SKM-1 treated with dmso at 0.1 percent for 144 hours (cell line): ENCODE data around the gene ITGAV.

Experiments
- DNase-seq: peaks from one replicate; lab custom pipeline; 2025; ENCODE audit not compliant: unreplicated experiment; lab: John Stamatoyannopoulos, UW

Gene ITGAV

DNA sequence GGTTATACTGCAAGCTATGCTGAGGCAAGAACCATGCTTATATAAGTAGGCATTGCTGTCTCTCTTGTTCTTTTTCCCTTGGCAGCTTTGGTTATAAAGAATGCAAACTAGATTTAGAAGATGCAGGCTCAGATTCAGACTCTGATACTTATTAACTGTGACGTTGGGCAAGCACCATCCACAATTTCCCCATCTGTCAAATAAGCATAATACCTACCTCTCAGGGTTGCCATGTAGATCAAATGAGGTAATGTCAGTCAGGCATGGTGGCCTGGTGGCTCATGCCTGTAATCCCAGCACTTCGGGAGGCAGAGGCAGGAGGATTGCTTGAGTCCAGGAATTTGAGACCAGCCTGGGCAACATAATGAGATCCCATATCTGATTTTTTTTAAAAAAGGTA is 21.7 kb downstream of the ITGAV start:
- no peak for DNase-seq

DNA sequence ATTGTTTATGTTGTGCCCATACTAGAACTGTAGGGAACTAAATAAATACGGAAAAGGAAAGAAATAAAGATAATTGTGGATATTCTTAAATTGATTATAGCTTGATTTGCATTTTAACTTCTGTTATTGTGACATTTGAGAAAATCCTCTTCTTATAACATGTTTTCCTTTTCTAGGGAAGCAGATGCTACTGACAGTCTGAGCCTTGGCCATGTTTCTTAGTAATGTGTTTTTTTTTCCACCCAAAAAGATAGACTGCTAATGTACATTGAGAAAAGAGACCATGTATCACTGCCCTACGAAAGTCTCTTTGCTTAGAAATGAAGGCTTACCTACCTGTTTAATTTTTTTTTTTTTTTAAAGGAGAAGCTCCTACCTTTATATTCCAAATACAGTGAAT is 22.2 kb downstream of the ITGAV start:
- no peak for DNase-seq

DNA sequence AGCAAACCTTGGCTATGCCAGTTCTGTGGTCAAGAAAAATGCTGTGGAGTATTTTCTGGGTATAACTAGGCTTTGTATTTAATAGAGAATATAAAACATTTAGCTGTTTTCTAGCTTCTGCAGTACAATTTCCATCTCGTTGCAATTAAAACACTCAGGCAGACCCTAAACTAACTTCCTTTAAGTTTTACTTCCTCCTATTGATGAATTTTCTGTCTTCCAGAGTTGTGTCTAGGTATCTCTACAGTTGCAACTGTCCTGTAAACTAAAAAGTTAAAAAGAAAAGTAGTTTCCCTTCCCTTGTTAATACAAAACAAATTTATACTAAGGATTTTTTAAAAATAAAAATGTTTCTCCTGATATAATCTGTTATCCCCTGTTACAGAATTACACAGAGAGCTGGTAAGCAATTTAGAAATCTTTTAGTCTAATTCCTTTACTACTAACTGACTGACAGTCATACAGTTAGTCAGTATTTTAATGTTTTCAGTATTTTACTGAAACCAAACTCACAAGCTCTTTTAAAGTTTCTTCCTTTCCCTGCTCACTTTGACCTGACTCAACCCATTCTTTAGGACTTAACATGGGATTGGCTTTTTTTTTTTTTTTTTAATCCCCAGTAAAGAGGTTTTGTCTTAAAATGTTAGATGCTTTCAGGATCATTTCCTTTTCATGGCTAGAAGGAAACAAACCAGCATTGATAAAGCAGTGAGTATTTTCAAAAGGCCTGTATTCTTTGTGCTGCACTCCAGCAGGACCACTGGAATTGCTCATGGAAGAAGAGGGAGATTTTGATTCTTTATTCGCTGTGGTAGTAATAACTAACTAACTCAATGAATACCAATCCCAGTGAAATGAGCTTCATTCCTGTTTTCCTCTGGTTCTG is 22.9 kb downstream of the ITGAV start:
- DNase-seq, result no peak

DNA sequence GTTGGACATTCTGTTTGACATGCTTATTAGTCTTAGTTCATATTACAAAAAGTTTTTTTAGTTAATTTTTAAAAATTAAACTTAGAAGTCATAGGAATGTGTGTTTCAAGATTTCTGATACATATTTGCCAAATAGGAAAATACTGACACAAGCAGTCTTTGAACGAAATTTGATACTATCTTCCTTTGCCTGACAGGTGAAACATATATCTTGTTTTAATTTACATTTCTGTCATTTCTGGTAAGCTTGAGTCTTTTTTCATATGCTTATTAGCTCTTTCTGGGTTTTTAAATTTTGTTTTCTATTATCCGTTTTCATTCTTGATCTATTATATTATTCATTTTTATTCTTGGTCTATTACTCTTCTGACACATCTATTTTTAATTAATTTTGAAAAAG is 24.5 kb downstream of the ITGAV start:
- DNase-seq, result no peak

DNA sequence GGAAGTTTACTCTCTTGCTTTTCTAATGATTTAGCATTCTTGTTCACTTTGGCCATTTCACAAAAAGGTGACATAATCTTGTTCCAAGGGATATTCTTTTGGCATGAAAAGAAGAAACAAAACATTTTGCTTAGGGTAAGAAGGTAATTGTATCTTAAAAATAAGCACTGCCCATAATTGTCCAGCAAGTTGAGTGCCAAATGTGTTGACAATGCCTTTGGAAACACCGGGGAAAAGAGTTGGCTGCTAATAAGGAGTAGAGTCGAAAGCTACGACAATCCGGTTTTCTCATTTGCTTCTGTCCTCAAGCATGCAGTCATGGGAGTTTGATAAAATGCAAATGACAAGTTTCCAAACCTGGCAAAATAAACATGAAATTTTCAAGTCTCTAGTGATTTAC is 27.3 kb downstream of the ITGAV start:
- no peak for DNase-seq

DNA sequence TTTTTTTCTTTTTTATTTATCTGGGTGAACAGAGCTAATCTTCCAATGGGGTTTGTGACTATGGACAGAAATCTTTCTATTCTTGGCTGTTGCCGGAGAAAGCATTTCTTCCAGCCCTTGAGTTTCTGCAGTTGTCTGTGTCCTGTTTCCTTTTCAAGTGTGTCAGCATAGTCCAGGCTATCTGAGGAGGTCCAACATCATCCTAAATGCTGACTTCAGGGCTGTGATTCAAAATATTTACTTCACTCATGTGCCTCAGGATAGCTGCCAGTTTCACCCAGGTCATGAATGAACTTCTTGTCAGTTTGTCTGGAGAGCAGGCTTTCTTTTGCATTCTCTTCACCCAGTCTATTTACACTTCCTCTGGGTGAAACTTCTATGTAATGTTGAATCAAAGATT is 27.9 kb downstream of the ITGAV start:
- no peak for DNase-seq

DNA sequence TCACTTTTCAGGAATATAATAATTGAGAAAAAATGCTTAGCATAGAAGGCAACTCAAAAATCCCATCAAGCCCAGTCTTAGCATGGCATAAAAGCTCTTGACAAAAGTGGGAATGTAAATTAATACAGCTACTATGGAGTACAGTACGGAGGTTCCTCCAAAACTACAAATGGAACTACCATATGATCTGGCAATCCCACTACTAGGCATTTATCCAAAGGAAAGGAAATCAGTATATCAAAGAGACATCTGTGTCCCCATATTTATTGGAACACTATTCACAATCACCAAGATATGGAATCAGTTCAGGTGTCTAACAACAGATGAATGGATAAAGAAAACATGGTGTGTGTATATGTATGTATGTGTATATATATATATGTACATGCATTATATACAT is 28.8 kb downstream of the ITGAV start:
- DNase-seq, result no peak

DNA sequence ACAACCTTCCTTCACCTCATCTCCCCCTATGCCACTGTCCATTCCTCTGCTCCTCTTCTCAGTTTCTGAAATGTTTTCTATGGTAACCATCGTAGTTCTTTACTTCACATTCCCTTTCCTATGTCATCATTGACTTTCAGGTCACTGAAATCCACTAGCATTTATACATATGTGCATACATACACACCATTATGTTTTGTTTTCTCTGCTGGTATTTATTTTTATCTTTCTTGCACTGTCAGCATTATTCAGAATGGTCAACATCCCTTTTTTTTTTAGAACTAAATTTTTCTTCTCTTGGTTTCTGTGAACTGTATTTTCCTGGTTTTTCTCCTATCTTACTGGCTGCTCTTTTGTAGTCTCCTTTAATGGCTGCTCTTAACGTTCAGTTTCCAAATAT is 33.2 kb downstream of the ITGAV start:
- no peak for DNase-seq

DNA sequence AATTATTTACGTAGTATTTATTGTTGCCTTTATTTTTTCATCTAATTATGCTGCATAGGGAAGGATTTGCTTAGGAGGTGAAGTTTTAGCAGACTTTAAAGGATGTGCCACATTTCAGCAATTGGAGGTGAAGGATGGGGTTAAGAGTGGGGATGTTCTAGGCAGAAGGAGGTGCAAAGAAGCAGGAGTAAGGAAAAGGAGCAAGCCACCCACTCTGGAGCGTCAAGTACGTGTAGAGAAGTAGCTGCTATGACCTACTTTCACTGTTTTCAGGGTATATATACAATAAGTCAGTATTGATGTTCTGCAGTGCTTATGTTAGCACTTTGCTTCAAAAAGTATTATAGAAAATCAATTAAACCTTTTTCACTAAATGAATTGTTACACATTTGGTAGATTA is 34.4 kb downstream of the ITGAV start:
- no peak for DNase-seq

DNA sequence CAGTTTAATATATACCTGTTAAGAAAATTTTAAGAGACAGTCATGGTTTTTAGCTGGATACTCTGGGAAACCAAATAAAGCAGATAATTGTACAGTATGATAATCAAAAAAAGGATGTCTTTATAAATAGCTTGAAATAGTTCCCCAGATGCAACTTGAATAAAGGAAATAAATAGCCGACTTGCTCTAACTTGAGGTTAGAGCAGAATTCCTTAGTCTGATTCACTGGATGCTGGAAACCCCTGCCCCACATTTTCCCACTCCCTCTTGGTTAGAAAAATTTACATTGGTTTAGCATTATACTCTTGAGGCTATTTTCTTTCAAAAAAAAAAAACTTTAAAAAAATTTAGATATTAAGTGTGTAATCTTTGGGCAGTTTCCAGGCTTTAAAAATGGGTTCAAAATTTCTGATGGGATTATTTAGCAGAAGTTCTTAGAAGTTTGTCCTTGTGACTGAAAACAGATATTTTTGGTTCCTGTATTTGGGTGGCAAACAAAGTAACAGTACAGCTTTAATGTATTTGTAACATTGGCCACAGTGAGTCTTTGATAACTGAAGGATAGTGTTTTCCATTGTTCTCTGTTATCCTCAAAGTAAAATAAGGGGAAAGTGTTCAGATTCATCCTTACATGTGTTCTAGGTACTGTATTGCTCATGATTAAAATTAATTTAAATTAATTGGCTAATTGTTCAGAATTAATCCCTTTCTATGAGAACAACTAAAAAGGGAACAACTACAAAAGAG is 39.6 kb downstream of the ITGAV start:
- no peak for DNase-seq

DNA sequence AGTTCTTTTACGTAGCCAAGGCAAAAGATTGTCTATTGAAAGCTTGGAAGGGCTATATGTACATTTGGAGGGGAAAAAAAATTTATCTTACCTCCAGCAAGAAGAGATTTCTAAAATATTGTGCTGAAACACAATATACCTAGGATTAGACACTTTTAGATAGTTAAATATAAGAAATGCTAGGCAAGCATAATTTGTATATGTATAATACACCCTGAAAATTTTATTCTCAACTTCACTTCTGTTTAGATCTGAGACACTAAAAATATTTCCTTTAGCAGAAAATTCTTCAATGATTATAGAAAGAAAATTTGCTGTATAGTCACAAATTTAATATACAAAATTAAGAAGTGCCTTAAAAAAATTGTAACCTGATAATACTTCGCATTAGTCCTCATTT is 42.6 kb downstream of the ITGAV start:
- no peak for DNase-seq

DNA sequence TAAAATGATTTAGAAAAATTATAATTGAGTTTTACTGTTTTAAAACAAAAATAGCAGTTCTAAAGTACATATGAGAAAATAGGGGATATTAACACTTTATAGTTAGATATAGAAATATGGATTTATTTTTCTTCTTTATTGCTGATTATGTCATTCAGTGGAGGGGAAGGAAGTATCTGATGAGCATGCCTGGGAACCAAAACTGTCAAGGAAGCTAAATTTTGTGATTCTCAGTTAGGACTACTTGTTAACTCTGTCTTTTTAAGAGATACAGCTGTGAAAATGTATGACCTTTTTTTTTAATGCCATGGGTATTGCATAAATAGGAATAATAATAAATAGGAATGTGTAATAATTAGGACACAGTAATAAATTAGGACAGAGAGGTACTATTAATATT is 44.8 kb downstream of the ITGAV start:
- no peak for DNase-seq

DNA sequence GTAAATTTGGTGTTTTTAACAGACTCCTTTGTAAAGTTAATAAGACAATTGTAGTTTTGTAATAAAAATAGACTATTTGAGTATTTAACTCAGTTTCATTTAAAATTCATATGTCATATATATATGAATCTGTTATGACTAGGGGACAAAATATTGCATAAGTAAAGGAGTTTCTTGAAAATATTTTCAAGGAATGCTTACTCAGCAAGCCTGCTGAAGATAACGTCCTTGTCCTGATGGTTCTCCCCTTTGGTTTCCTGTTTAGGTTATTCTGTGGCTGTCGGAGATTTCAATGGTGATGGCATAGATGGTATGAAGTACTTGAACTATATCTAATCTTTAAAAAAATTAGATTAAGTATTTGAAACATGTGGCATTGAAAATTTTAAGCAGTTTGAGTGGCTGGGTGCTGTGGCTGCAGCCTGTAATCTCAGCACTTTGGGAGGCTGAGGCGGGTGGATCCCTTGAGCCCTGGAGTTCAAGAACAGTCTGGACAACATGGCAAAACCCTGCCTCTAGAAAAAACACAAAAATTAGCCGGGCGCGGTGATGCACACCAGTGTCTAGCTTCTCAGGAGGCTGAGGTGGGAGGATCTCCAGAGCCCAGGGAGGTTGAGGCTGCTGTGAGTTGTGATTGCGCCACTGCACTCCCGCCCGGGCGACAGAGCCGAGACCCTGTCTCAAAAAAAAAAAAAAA is 47.1 kb downstream of the ITGAV start:
- DNase-seq, result no peak

DNA sequence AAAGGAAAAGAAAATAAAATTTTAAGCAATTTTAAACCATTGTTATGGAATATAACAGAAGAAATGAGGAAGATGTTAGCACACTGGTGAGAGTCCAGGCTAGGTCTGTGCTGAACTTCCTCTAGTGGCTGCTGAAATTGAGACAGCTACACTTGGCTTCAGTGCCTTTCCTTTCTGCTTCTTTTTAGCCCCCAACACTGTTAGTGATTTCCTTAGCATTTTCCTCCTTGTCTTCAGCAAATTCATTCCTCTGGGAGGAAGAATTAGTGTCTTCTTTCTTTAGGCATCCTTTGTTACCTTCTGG is 47.6 kb downstream of the ITGAV start:
- peak; percentile 2 for DNase-seq

DNA sequence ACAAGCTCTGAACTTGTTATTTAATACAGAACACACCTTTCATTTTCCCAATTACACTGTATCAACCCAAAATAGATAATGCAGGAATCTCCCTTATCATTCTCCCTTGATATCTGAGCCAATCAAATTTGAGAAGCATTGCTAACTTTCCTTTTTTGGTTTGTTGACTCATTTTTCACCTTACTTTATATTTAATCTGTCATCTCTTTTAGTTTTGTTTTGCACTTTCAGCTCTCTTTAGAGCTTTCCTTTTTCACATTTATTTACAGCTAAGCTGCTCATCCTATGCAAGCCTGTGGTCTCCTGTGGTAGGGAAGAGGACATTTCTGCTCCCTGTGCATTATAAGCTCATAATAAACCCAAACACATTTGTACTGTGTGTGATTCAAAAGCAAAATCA is 50.1 kb downstream of the ITGAV start:
- DNase-seq, result no peak

DNA sequence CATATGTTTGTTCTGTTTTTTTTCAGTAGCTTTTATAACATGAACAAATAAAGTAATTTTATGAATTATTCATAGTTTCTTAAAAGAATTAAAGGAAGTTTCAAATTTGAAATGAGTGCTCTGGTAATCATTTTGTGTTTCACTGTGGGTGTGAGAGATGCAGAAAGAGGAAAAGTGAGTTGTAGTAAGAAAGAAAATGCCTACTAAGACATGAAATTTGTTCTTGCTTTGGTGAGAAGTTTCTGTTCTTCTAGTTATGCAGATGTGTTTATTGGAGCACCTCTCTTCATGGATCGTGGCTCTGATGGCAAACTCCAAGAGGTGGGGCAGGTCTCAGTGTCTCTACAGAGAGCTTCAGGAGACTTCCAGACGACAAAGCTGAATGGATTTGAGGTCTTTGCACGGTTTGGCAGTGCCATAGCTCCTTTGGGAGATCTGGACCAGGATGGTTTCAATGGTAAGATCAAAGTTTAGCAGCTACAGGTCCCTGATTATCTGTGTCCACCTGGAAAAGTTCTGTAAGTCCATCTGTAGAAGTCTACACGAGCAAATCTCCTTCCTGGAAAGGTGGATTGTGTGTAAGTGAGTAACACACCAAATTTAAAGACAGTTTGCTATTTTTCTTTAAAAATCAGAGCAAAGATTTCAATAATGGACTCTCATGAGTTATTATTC is 51.4 kb downstream of the ITGAV start:
- DNase-seq, result no peak

DNA sequence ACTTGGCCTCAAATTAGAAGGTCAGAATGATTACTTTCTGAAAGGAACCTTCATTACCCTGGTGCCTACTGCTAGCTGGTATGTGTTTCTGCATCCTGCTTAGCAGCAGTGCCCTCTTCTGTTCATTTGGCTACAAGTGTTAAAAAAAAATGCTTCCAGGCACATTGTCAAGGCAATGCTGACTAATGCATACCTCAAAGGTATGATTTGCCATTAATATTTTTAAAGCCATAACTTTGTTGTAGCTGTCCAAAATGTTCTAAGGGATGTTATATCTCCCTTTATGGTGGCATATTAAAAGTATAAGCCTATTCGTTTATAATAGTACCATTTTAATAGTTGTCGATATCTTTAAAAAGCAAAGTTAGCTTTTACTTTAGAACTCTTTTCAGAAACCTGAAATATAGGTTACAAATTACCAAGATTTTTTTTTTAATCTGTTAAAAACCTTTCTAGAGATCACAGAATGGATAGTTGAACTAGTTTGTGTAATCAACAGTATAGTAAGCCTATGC is 52.0 kb downstream of the ITGAV start:
- DNase-seq, result peak; percentile 30

DNA sequence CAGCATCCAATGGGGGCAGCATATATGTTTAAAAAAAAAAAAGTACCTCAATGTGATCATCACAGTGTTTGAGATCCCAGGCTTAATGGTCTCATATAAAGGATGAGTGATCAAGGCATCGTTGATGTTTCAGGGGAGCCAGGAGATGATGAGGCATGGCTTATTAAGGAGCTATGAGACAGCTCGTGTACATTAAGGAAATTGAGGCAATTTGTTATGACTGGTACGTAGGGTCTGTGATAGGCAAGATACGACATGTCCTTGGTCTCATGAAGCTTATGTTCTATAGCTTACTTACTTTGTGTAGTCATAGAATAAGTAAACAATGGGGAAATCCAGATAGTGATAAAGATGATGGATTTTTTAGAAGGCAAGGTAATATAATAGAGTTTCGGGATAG is 54.9 kb downstream of the ITGAV start:
- DNase-seq, result no peak

DNA sequence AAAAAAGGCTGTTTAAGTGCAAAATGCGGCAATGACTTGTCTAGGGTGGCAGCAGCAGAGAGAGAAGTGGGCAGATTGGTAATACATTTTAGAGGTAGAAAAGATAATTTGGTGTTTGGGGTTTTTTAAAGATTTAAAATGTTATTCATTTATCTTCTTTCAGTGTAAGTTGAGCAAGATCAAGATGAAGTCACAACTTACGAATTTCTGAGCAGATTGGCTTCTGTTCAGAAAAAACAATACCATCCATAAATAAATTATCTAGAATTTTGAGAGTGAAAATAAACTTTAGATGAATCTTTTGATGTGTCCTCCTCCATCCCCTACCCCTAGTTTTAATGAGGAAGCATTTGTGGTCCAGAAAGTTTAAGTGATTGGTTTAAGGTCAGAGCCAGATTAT is 56.1 kb downstream of the ITGAV start:
- no peak for DNase-seq

DNA sequence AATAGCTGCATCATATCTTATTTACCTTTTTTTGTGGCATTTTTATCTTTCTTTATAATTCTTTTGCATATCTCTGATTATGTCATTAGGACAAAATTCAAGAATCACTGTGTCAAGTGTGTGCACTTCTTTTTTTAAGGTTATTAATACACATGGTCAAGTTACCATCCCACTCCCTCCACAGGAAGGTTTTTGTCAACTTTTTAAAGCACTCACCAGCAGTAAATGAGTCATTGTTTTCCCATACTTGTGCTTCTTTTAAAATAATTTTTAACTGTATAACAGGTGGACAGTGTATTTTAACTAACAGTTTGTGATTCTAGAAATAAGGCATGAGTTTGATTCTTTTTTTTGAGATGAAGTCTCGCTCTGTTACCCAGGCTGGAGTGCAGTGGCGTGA is 58.3 kb downstream of the ITGAV start:
- DNase-seq, result no peak

DNA sequence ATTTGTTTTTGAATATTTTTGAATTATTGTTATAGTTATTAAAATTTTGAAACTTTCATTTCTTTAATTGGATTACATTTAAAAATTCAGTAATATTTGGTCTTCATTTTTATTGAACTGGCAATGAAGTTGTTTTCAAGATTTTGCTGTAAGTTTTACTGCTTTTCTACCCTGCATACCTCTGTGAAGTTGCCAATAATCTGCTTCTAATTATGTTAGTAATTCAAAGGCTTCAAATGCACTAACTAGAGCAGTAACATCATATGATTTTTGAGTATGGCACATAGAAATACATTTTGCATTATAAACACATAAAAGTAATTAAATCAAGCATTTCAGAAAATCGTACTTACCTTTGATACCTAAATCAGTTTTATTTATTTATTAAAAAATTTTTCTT is 63.7 kb downstream of the ITGAV start:
- DNase-seq, result no peak
